Hematopoietic multipotent progenitor cell treated with erythropoietin and hydrocortisone succinate and interleukin-3 and kit ligand, for 6 days (in vitro differentiated cells): ENCODE data around the gene CELSR2.

ENCODE experiments used
- DNase-seq: peaks from one replicate; pipeline ENCODE4 v3.0.0-alpha.2; 2015

The CELSR2 gene

DNA sequence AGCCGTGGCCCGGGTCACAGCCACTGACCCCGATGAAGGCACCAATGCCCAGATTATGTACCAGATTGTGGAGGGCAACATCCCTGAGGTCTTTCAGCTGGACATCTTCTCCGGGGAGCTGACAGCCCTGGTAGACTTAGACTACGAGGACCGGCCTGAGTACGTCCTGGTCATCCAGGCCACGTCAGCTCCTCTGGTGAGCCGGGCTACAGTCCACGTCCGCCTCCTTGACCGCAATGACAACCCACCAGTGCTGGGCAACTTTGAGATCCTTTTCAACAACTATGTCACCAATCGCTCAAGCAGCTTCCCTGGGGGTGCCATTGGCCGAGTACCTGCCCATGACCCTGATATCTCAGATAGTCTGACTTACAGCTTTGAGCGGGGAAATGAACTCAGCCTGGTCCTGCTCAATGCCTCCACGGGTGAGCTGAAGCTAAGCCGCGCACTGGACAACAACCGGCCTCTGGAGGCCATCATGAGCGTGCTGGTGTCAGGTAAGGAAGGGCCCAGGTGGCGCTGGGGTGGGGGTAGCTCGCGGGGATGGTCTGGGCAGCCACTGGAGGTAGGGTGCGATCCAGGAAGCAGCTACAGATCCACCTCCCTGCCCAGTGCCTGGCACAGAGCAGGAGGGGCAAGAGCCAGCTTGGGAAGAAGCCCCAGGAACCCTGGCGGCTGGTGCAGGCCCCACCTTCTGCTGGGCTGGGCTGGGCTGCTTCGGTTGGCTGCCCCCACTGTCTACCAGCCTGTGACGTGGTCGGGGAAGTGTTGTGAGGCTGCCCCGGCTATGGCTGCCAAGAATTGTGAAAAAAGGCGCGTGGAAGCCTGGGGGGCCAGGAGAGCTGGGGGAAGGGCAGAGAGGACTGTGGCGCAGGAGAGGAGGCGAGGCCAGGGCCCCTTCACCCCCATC is 3.8 kb downstream of the CELSR2 start:
- DNase-seq, result peak; percentile 41

- DNase-seq, result peak; percentile 35
Measured at GRCh38 chr1:109253803-109254620, 4.7 kb downstream of the CELSR2 start.

GRCh38 chr1:109254621-109255096 is 5.3 kb downstream of the CELSR2 start:
- no peak for DNase-seq

- no peak for DNase-seq
Measured at GRCh38 chr1:109255097-109255651, 5.8 kb downstream of the CELSR2 start.

GRCh38 chr1:109255678-109256077 is 6.3 kb downstream of the CELSR2 start:
- DNase-seq, result no peak

- DNase-seq, result no peak
Measured at GRCh38 chr1:109256085-109256484, 6.7 kb downstream of the CELSR2 start.

GRCh38 chr1:109256971-109257681 is 7.8 kb downstream of the CELSR2 start:
- no peak for DNase-seq

DNA sequence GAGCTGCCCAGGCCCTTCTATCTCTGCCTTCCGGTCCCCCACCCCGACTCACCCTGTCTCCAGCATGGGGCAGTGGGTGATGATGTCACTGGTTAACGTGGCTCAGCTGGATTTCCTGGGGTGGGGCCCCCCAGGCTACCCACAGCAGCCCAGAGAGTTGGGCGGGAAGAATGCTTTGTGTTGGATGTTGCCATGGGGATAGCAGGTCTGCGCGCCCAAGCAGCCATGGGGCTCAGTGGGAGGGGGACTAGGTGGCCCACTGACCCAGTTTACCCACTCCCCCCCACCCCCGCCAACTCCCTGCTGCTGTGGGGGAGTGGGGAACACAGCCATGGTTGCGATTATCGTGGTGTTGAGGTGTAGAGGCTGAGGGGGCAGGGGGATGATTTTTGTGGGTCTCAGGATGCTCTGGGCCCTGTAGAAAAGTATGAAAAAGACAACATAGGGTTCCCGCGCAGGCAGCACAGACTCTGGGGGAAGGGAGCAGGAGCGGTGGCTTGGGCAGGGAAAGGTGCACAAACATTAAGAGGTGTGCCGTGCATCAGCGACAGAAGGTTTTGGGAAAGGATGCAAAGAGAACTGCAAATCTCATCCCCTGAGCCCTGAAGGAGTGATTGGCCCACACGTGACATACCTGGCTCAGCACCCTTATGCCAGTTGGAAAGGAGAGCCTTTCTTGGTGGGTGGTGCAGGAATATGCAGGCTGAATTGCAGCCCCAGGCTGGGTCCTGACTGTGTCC is 8.5 kb downstream of the CELSR2 start:
- no peak for DNase-seq

DNA sequence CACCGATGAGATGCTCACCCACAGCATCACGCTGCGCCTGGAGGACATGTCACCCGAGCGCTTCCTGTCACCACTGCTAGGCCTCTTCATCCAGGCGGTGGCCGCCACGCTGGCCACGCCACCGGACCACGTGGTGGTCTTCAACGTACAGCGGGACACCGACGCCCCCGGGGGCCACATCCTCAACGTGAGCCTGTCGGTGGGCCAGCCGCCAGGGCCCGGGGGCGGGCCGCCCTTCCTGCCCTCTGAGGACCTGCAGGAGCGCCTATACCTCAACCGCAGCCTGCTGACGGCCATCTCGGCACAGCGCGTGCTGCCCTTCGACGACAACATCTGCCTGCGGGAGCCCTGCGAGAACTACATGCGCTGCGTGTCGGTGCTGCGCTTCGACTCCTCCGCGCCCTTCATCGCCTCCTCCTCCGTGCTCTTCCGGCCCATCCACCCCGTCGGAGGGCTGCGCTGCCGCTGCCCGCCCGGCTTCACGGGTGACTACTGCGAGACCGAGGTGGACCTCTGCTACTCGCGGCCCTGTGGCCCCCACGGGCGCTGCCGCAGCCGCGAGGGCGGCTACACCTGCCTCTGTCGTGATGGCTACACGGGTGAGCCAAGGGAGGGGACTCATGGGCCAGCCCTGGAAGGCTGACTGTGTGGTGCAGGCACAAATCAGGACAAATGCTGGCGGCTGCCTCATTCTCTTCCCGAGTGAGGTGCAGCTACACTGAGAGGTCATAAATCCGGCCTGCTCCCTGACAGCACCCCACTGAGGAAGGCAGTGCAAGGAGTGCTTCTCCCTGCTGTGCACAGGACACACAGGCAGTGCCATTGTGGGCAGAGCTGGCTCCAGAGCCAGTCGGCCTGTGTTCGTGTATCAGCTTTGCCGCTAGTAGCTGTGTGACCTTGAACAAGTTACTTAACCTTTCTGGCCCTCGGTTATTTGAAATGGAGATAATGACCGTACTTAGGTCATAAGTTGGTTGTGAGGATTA is 9.4 kb downstream of the CELSR2 start:
- DNase-seq, result no peak

GRCh38 chr1:109259674-109260557 is 10.6 kb downstream of the CELSR2 start:
- no peak for DNase-seq

GRCh38 chr1:109261006-109261405 is 11.7 kb downstream of the CELSR2 start:
- no peak for DNase-seq

GRCh38 chr1:109261578-109261977 is 12.2 kb downstream of the CELSR2 start:
- no peak for DNase-seq

DNA sequence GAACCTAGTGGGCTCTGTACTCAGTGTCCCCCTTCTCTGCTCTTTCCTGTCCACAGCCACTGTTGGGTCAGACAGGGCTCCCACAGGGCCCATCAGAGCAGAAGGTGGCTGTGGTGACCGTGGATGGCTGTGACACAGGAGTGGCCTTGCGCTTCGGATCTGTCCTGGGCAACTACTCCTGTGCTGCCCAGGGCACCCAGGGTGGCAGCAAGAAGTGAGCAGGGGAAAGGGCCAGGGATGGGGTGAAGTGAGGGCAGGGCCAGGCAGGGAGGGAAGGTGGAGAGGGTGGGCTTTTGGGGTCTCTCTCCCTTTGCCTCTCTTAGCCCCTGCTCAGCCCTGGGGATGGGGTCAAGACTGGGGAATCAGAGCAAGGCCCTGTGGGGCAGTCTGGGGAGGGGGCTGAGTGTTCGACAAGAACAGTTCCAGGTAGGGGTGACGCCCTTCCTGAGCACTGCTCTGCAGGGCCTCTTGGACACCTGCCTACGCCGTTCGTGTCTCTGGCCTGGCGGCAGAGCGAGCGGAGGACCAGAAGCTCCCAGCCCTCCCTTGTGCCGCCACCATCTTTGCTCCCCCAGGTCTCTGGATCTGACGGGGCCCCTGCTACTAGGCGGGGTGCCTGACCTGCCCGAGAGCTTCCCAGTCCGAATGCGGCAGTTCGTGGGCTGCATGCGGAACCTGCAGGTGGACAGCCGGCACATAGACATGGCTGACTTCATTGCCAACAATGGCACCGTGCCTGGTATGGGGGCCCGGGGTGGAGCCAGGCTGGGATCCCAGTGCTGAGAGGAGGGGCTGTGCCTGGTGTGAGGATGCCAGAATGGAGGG is 13.1 kb downstream of the CELSR2 start:
- DNase-seq, result no peak

DNA sequence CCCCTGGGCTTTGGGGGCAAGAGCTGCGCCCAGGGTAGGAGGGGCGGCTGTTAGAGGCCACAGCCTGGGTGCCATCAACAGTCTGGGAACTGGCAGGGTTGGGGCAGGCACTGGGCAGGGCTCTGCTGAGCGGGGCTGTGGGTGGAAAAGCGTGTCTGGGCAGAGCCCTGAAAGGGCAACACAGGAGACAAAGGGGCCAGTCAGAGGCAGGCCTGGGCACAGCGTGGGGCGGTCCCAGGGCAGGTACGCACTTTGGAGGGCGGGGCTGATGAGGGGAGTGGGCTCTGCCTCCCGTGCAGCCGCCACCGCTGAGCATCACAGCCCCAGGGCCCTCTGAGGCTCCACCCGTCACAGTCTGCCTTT is 13.9 kb downstream of the CELSR2 start:
- DNase-seq, result no peak

DNA sequence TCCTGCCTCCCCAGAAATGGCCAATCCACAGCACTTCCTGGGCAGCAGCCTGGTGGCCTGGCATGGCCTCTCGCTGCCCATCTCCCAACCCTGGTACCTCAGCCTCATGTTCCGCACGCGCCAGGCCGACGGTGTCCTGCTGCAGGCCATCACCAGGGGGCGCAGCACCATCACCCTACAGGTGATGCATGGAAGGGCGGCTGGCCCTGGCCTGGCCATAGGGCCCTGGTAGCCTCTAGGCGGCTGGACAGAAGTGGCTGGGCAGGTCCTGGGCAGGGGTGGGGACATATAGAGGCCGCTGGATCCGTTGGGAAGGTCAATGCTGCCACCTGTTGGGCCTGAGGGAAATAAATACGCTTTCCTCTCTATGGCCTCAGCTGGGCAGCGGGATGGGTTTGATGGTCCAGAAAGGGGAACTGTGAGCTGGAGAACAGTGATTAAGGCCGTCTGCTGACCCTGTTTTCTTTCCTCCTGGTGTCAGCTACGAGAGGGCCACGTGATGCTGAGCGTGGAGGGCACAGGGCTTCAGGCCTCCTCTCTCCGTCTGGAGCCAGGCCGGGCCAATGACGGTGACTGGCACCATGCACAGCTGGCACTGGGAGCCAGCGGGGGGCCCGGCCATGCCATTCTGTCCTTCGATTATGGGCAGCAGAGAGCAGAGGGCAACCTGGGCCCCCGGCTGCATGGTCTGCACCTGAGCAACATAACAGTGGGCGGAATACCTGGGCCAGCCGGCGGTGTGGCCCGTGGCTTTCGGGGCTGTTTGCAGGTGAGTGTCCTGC is 14.4 kb downstream of the CELSR2 start:
- peak; percentile 85 for DNase-seq

DNA sequence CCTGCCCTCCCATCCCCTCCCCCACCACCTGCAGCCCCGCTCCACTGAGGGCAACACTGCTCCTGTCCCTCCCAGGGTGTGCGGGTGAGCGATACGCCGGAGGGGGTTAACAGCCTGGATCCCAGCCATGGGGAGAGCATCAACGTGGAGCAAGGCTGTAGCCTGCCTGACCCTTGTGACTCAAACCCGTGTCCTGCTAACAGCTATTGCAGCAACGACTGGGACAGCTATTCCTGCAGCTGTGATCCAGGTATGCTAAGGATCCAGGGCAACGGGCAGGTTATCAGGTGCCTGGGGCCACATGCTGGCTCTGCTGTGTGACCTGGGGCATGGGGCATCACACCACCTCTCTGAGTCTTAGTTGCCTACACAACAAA is 15.0 kb downstream of the CELSR2 start:
- DNase-seq, result no peak

GRCh38 chr1:109265016-109265415 is 15.7 kb downstream of the CELSR2 start:
- no peak for DNase-seq

GRCh38 chr1:109265741-109266330 is 16.5 kb downstream of the CELSR2 start:
- no peak for DNase-seq
